Vagina (tissue), 2 donors: ENCODE results near the gene C9orf78.

Experiments
- POLR2AphosphoS5 ChIP-seq, 2 donors: sonication (generic); formaldehyde crosslinking; IDR thresholded peaks; one replicate each; pipeline ENCODE4 v1.9.0; 2017; ENCODE audit warnings: antibody characterized with exemption in 2 of 2, mild to moderate bottlenecking in 2 of 2, low read depth in 1 of 2; ENCODE audit not compliant: insufficient read depth in 1 of 2
- TF ChIP-seq, protein P1 (sequence below), 3 experiments: fragments of 450-650 bp in 2 of 3; fragments of 200-600 bp in 1 of 3; sonication (generic) in 1 of 3; IDR thresholded peaks; one replicate each; pipeline ENCODE4 v1.5.1; 2017 to 2019; ENCODE audit warnings: antibody characterized with exemption in 3 of 3, mild to moderate bottlenecking in 2 of 3, moderate library complexity in 2 of 3

DNA sequence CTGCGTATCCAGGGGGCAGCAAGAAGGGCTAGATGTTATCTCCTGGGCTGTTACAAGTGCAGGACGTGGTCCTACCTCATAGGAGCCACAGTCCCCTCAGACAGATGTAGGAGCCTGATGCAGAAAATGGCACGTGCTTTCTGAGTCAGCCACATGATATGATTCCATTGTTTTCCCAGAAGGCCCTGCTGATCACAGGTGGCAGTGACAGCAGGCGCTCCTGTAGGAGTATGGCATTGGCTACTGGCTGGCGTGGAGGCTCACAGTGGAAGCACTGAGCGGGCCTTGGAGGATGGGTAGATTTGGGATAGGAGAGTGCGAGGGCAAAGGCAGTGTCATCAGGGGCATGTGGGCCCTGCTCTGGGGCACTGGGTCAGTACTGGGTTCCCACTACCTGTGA, 22.1 kb upstream of the C9orf78 start:
- TF ChIP-seq, protein P1, sequence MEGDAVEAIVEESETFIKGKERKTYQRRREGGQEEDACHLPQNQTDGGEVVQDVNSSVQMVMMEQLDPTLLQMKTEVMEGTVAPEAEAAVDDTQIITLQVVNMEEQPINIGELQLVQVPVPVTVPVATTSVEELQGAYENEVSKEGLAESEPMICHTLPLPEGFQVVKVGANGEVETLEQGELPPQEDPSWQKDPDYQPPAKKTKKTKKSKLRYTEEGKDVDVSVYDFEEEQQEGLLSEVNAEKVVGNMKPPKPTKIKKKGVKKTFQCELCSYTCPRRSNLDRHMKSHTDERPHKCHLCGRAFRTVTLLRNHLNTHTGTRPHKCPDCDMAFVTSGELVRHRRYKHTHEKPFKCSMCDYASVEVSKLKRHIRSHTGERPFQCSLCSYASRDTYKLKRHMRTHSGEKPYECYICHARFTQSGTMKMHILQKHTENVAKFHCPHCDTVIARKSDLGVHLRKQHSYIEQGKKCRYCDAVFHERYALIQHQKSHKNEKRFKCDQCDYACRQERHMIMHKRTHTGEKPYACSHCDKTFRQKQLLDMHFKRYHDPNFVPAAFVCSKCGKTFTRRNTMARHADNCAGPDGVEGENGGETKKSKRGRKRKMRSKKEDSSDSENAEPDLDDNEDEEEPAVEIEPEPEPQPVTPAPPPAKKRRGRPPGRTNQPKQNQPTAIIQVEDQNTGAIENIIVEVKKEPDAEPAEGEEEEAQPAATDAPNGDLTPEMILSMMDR (IDR thresholded peaks at IDR 0.05): no peak
- no peak for TF ChIP-seq POLR2AphosphoS5 (IDR thresholded peaks at IDR 0.05; ENCODE audit: insufficient read depth in 1 of 2, low read depth in 1 of 2)
